ENCODE results near the gene ITGA5. TPM values are rescaled to one million over a fixed set of nuclear protein-coding genes. Genes with fewer than 3 reads are reported as not detected.
"Not testable (repeated sequence)": the region's sequence is repeated elsewhere in the genome, so short reads cannot be mapped to it uniquely, and the experiment has no call there.

ITGA5 gene
- total RNA-seq, 1 experiment from 2014 or later = 50.6 TPM

DNA sequence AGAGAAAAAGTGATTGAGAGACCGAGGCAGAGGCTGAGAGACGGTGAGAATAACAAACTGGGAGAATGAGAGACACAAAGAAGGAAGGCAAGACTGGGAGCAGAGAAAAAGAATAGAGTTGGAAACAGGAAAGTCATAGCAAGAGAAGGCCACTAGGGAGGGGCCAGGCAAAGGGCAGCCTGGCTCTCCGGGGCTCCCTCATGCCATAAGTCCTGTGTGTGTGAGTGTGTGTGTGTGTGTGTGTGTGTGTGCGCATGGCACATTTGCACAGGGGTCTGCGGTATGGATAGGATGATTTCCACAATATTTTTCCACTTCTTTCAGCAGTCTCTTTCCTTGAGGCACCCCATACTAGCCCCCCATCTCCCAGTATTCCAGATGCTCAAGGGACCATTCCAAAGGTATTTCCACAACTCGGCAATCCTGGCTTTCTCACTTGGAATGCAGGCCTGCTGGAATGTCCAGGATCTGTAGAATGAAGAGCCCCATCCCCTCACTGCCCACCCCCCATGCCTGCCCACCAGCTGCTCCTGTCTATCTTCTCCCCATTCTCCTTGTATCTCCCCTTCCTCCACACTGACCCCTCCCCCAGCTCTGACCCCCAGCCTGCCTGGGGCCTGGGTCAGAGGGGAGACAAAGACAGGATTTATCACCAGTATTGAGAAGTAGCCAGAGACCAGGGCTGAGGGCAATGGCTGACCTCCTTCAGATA is 63.8 kb downstream of the ITGA5 start:
- peaks cover under 1% of the 10 kb centered on the region for H3K36me3 ChIP-seq (replicated peaks; ENCODE audit: control insufficient read depth, insufficient read depth, low read length)
- no peak overlapping the region for H3K4me3 ChIP-seq (ENCODE audit: insufficient read depth, low read depth, low read length)
- peaks cover 2% of the 10 kb centered on the region; the same call in 1 of the 2 replicates for H3K27me3 ChIP-seq (ENCODE audit: control insufficient read depth, insufficient read depth, low read length)
- no peak for DNase-seq

DNA sequence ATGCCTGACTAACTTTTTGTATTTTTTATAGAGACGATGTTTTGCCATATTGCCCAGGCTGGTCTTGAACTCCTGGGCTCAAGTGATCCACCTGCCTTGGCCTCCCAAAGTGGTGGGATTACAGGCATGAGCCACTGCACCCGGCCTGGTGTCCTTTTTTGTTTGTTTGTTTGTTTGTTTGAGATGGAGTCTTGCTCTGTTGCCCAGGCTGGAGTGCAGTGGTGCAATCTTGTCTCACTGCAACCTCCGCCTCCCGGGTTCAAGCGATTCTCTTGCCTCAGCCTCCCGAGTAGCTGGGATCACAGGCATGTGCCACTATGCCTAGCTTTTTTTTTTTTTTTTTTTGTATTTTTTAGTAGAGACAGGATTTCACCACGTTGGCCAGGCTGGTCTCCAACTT is 64.8 kb downstream of the ITGA5 start:
- H3K36me3 ChIP-seq (replicated peaks; ENCODE audit: control insufficient read depth, insufficient read depth, low read length); H3K27me3 ChIP-seq (ENCODE audit: control insufficient read depth, insufficient read depth, low read length); H3K4me3 ChIP-seq (ENCODE audit: insufficient read depth, low read depth, low read length); DNase-seq: not testable (repeated sequence)

DNA sequence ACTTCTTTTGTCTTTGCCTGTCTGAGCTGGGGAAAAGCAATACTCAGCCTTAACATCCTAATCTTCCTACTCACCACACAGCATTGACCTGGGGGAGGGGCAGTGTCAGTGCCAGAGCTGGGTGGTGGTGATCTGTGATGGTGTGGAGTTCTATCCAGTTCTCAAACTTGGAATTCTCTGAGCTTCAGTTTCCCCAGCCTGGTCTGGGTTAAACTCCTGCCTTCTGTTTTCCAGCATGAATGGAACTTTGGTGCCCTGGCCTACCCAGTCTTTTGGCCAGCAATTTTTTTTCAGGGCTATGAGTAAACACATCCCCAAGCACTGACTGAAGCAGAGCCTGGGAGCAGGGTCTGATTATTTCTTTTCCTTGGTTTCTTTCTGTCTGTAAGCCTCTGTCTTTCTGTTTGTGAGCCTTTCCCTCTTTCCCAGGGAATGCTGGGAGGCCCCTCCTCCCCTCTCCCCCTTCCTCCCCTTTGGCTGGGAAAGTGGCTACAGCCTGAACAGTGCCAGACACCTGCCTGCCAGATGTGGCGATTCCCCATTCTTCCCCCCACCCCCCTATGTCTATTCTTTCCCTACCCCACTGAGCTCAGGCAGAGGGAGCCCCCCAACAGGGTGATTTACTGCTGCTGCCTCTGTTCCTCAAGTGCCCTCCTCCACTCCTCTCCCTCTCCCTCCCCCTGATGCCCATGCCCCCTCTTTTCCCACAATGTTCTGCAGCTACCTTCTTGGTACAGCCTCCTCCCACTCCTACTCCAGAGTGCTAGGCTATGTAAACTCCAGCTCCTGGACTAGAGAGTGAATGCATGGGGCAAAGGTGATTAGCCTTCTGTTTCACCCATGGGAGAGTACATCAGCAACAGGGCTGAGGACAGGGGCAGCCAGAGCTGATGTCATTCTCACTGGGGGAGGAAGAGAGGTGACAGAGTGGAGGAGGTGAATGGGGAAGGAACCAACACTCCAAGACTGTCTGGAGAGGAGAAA is 65.9 kb downstream of the ITGA5 start:
- peak; percentile 62 for DNase-seq
- peaks cover 9% of the 10 kb centered on the region for H3K36me3 ChIP-seq (replicated peaks; ENCODE audit: control insufficient read depth, insufficient read depth, low read length)
- H3K27me3 ChIP-seq (ENCODE audit: control insufficient read depth, insufficient read depth, low read length) = peaks cover 2% of the 10 kb centered on the region; the same call in 1 of the 2 replicates
- no peak overlapping the region for H3K4me3 ChIP-seq (ENCODE audit: insufficient read depth, low read depth, low read length)

- peaks cover 15% of the 10 kb centered on the region for H3K36me3 ChIP-seq (replicated peaks; ENCODE audit: control insufficient read depth, insufficient read depth, low read length)
- peak; percentile 78 for DNase-seq
- H3K27me3 ChIP-seq (ENCODE audit: control insufficient read depth, insufficient read depth, low read length) = peaks cover 2% of the 10 kb centered on the region; the same call in 1 of the 2 replicates
- peak overlapping the region; percentile 40 for H3K4me3 ChIP-seq (ENCODE audit: insufficient read depth, low read depth, low read length)
These were observed 67.0 kb downstream of the ITGA5 start for GRCh38 chr12:54352022-54352531.

DNA sequence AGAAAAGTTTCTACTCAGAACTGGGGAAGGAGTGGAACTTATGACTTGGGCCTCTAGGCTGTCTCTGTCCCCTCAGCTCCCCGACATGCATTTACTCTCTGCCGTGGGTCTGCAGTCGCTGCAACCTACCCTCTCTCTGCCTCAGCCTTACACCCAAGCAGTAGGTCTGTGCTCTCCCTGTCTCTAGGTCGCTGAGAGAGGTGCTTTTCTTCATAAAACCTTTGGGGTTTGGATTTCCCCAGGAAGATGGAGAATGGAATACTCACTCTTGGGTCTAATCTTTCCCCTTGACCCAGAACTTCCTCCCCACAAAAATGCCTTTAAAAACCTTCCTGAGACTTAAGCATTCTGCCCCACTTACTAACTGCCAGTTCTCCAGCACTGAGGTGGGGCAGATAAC is 67.7 kb downstream of the ITGA5 start:
- Histone ChIP-seq H3K27me3 (ENCODE audit: control insufficient read depth, insufficient read depth, low read length) (peaks cover 2% of the 10 kb centered on the region; the same call in 1 of the 2 replicates), H3K4me3 (ENCODE audit: insufficient read depth, low read depth, low read length) (no peak overlapping the region), H3K36me3 (replicated peaks; ENCODE audit: control insufficient read depth, insufficient read depth, low read length) (peaks cover 17% of the 10 kb centered on the region)
- no peak for DNase-seq

- no peak overlapping the region for H3K4me3 ChIP-seq (ENCODE audit: insufficient read depth, low read depth, low read length)
- peak; percentile 64 for DNase-seq
- H3K36me3 ChIP-seq (replicated peaks; ENCODE audit: control insufficient read depth, insufficient read depth, low read length) = peaks cover 18% of the 10 kb centered on the region
- H3K27me3 ChIP-seq (ENCODE audit: control insufficient read depth, insufficient read depth, low read length) = peaks cover 2% of the 10 kb centered on the region; the same call in 1 of the 2 replicates
These were observed 68.3 kb downstream of the ITGA5 start for GRCh38 chr12:54350743-54351142.

DNA sequence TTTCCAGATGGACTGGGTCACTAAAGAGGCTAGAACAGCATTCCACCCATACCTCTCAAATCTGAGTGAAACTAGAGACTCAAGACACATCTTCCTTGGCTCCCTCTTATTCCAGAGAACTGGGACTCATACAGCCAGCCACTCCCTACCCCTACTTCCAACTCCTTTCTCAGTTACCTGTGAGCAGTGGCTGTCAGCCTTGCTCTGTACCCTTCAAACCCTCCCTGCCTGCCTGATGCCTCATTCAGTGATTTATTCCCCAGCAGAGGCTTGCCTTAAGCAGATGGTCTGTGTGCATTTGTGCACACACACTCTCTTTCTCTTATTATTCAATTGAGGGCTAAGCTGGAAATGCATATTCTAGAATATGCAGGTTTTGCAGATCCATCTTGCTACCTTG is 69.4 kb downstream of the ITGA5 start:
- Histone ChIP-seq H3K36me3 (replicated peaks; ENCODE audit: control insufficient read depth, insufficient read depth, low read length) (peaks cover 20% of the 10 kb centered on the region), H3K27me3 (ENCODE audit: control insufficient read depth, insufficient read depth, low read length) (peaks cover 2% of the 10 kb centered on the region; the same call in 1 of the 2 replicates), H3K4me3 (ENCODE audit: insufficient read depth, low read depth, low read length) (no peak overlapping the region)
- DNase-seq = no peak

DNA sequence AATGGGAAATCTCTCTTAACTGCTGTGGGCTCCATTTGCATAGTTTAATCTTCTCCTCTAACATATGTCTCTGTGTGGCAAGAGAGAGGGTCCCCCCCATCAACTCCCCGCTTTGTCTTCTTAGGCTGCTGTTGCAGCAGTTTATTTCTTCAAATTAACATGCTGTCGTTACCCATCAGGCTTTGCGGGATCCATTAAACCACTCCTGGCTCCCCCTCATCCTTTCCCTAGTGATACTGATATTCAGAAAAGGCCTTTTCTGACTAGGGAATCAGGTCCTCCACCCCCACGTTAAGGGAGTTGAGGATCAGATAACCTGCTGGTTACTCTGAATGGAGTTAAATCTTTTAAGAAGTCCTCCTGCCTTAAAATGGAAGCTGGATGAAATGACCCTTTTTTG is 70.0 kb downstream of the ITGA5 start:
- H3K36me3 ChIP-seq (replicated peaks; ENCODE audit: control insufficient read depth, insufficient read depth, low read length) = peaks cover 20% of the 10 kb centered on the region
- H3K4me3 ChIP-seq (ENCODE audit: insufficient read depth, low read depth, low read length) = no peak overlapping the region
- DNase-seq = no peak
- H3K27me3 ChIP-seq (ENCODE audit: control insufficient read depth, insufficient read depth, low read length) = peaks cover 2% of the 10 kb centered on the region; the same call in 1 of the 2 replicates

Other genes with a start within 250 kb of the ITGA5 start
- gene SMUG1, start 230.3 kb downstream of the ITGA5 start, total RNA-seq (2014; rRNA removed; shearing (Covaris generic)) = 33.8 and 40.2 TPM in 2 replicates
- 51.2 and 62.2 TPM in 2 replicates for gene CBX5, start 139.1 kb downstream of the ITGA5 start, total RNA-seq (2014; rRNA removed; shearing (Covaris generic))
- 907 and 952 TPM in 2 replicates for gene HNRNPA1, start 138.5 kb downstream of the ITGA5 start, total RNA-seq (2014; rRNA removed; shearing (Covaris generic))
- 2.2 and 2.9 TPM in 2 replicates for gene NFE2, start 118.3 kb downstream of the ITGA5 start, total RNA-seq (2014; rRNA removed; shearing (Covaris generic))
- 117 and 121 TPM in 2 replicates for gene COPZ1, start 94.1 kb downstream of the ITGA5 start, total RNA-seq (2014; rRNA removed; shearing (Covaris generic))
- not detected in 2 replicates for gene GPR84, start 54.8 kb downstream of the ITGA5 start, total RNA-seq (2014; rRNA removed; shearing (Covaris generic))
- 2.7 and 3.5 TPM in 2 replicates for gene ZNF385A, start 34.5 kb downstream of the ITGA5 start, total RNA-seq (2014; rRNA removed; shearing (Covaris generic))
- 1.0 TPM in 1 of 2 replicates, not detected in the other for gene GTSF1, start 54.3 kb upstream of the ITGA5 start, total RNA-seq (2014; rRNA removed; shearing (Covaris generic))
- not detected in 2 replicates for gene NCKAP1L, start 78.5 kb upstream of the ITGA5 start, total RNA-seq (2014; rRNA removed; shearing (Covaris generic))
- 5.0 and 7.7 TPM in 2 replicates for gene PDE1B, start 130.3 kb upstream of the ITGA5 start, total RNA-seq (2014; rRNA removed; shearing (Covaris generic))
- 23.8 and 24.3 TPM in 2 replicates for gene PPP1R1A, start 169.4 kb upstream of the ITGA5 start, total RNA-seq (2014; rRNA removed; shearing (Covaris generic))
- not detected in 2 replicates for gene LACRT, start 215.6 kb upstream of the ITGA5 start, total RNA-seq (2014; rRNA removed; shearing (Covaris generic))
- not detected in 2 replicates for gene DCD, start 229.1 kb upstream of the ITGA5 start, total RNA-seq (2014; rRNA removed; shearing (Covaris generic))